Vagina (tissue), 2 donors: ENCODE results near the gene DLG2. TPM values are rescaled to one million over a fixed set of nuclear protein-coding genes. Genes with fewer than 3 reads are reported as not detected.

Experiments used
- DNase-seq, 2 donors: peaks; one replicate each; pipeline ENCODE4 v3.0.0-alpha.2; 2017; ENCODE audit errors: extremely low spot score in 2 of 2
- H3K27ac ChIP-seq: fragments of 200-600 bp; sonication (generic); one replicate; pipeline ENCODE4 v1.5.1; 2019
- H3K27me3 ChIP-seq: fragments of 200-600 bp; sonication (generic); one replicate; pipeline ENCODE4 v1.5.1; 2019
- H3K36me3 ChIP-seq, 2 donors: fragments of 200-600 bp; sonication (generic); one replicate each; pipeline ENCODE4 v1.5.1; 2017 to 2019
- H3K4me1 ChIP-seq: fragments of 200-600 bp; sonication (generic); one replicate; pipeline ENCODE4 v1.5.1; 2019
- H3K4me3 ChIP-seq, 2 donors: fragments of 200-600 bp; sonication (generic); 1 replicate in 1 of 2; 2 replicates in 1 of 2; pipeline ENCODE4 v1.5.1; 2016 to 2019
- H3K9me3 ChIP-seq: fragments of 200-600 bp; sonication (generic); one replicate; pipeline ENCODE4 v1.5.1; 2019
- POLR2A ChIP-seq, 2 donors: fragments of 450-650 bp; IDR thresholded peaks; one replicate each; pipeline ENCODE4 v1.6.1; 2017; ENCODE audit warnings: antibody characterized with exemption in 2 of 2, mild to moderate bottlenecking in 2 of 2, moderate library complexity in 2 of 2
- POLR2AphosphoS5 ChIP-seq, 2 donors: sonication (generic); formaldehyde crosslinking; IDR thresholded peaks; one replicate each; pipeline ENCODE4 v1.9.0; 2017; ENCODE audit warnings: antibody characterized with exemption in 2 of 2, mild to moderate bottlenecking in 2 of 2, low read depth in 1 of 2; ENCODE audit not compliant: insufficient read depth in 1 of 2
- intact Hi-C: fragments of 100-400 bp; cut with DNase I; formaldehyde crosslinking; loops from one replicate; pipeline ENCODE4 v1.15.1; 2023
- small RNA-seq: library from RNA; depleted of rRNA; stranded (forward); fragments of <200 nt; gene quantifications from one replicate; pipeline ENCODE3, GENCODE V24; 2016
- total RNA-seq: library from RNA; depleted of rRNA; stranded (reverse); fragments of >200 nt; gene quantifications from one replicate; pipeline ENCODE4 v1.2.3, GENCODE V29; 2016
- TF ChIP-seq, protein P1 (sequence below), 3 experiments: fragments of 450-650 bp in 2 of 3; fragments of 200-600 bp in 1 of 3; sonication (generic) in 1 of 3; IDR thresholded peaks; one replicate each; pipeline ENCODE4 v1.5.1; 2017 to 2019; ENCODE audit warnings: antibody characterized with exemption in 3 of 3, mild to moderate bottlenecking in 2 of 3, moderate library complexity in 2 of 3

The DLG2 gene
- total RNA-seq, 1 donor from 2014 or later, result 10.1 TPM

DNA sequence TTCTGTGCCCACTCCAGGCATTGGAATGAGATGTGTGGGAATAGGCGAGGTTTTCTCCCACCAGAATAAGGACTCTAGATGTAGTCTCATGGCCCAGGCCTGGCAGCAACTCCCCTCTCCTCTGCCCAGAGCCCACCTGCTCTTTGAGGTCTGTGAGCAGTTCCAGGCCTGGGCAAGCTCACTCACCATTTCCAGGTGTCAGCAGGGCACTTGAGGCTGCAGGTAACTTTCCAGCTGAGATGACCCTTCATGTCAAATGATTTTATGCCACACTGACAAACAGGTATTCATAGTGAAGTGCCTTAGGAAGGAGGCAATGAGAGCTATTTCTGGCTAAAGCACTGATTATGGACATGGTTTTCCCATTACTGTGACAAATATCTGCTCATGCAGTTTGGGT is 2217.7 kb downstream of the DLG2 start:
- no peaks in the 10 kb centered on the region for H3K9me3 ChIP-seq
- TF ChIP-seq, protein P1, sequence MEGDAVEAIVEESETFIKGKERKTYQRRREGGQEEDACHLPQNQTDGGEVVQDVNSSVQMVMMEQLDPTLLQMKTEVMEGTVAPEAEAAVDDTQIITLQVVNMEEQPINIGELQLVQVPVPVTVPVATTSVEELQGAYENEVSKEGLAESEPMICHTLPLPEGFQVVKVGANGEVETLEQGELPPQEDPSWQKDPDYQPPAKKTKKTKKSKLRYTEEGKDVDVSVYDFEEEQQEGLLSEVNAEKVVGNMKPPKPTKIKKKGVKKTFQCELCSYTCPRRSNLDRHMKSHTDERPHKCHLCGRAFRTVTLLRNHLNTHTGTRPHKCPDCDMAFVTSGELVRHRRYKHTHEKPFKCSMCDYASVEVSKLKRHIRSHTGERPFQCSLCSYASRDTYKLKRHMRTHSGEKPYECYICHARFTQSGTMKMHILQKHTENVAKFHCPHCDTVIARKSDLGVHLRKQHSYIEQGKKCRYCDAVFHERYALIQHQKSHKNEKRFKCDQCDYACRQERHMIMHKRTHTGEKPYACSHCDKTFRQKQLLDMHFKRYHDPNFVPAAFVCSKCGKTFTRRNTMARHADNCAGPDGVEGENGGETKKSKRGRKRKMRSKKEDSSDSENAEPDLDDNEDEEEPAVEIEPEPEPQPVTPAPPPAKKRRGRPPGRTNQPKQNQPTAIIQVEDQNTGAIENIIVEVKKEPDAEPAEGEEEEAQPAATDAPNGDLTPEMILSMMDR (IDR thresholded peaks at IDR 0.05), result no peak
- TF ChIP-seq POLR2A (IDR thresholded peaks at IDR 0.05), result no peak
- TF ChIP-seq POLR2AphosphoS5 (IDR thresholded peaks at IDR 0.05; ENCODE audit: insufficient read depth in 1 of 2, low read depth in 1 of 2), result no peak
- no peaks in the 10 kb centered on the region for H3K27me3 ChIP-seq
- H3K4me3 ChIP-seq, result no peak overlapping the region
- intact Hi-C loops, result no loop called here
- H3K36me3 ChIP-seq, result no peaks in the 10 kb centered on the region
- no peak for DNase-seq
- peaks cover 5% of the 10 kb centered on the region for H3K4me1 ChIP-seq
- H3K27ac ChIP-seq, result no peak overlapping the region

DNA sequence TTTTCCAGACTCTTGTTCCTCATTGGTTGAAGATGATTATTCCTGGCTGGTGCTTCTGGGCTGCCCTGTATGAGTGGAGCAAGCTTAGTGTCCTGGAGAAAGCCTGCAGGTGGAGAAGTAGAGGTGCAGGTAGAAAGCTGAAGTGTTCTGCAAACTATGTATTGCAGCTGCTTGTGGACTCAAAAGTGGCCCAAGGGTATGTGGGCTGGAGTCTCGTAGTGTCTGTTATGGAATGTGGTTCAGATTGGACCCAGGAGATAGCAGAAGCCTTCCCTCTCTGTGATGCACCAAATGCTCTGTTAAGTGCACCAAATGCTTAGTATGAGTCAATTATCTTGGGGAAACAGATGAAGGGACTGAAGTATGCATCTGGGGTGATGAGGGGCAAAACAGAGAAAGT is 2218.2 kb downstream of the DLG2 start:
- no peak overlapping the region for H3K27ac ChIP-seq
- intact Hi-C loops, result no loop called here
- TF ChIP-seq POLR2AphosphoS5 (IDR thresholded peaks at IDR 0.05; ENCODE audit: insufficient read depth in 1 of 2, low read depth in 1 of 2) (no peak), POLR2A (IDR thresholded peaks at IDR 0.05) (no peak)
- TF ChIP-seq, protein P1 (IDR thresholded peaks at IDR 0.05), result no peak
- no peak overlapping the region for H3K4me3 ChIP-seq
- H3K4me1 ChIP-seq, result peaks cover 5% of the 10 kb centered on the region
- DNase-seq, result no peak
- H3K36me3 ChIP-seq, result no peaks in the 10 kb centered on the region
- no peaks in the 10 kb centered on the region for H3K27me3 ChIP-seq
- H3K9me3 ChIP-seq, result no peaks in the 10 kb centered on the region

Small RNAs within 50 kb of the gene (small RNA-seq; reads per million reads assigned to genes)
- gene RF02112 (not detected), gene RF02113 (not detected), gene RNU6-1292P (not detected)

Other genes with a start within 250 kb of the DLG2 start
- 34.1 TPM for gene TMEM126B, start 1.2 kb upstream of the DLG2 start, total RNA-seq
- 15.0 TPM for gene TMEM126A, start 20.6 kb upstream of the DLG2 start, total RNA-seq
- 60.9 TPM for gene CREBZF, start 37.8 kb upstream of the DLG2 start, total RNA-seq
- gene CCDC89, start 58.9 kb upstream of the DLG2 start, total RNA-seq, result not detected
- gene SYTL2, start 183.8 kb upstream of the DLG2 start, total RNA-seq, result 17.4 TPM
- not detected for gene CCDC83, start 228.0 kb upstream of the DLG2 start, total RNA-seq